Right kidney (tissue), 1 donor: ENCODE data around the gene MAOA.
"Not testable (repeated sequence)": the region's sequence is repeated elsewhere in the genome, so short reads cannot be mapped to it uniquely, and the experiment has no call there.

Experiments
- DNase-seq: peaks from one replicate; pipeline ENCODE4 v3.0.0-alpha.2; 2016

The MAOA gene

GRCh38 chrX:43716696-43717095, 60.6 kb downstream of the MAOA start:
- no peak for DNase-seq

DNA sequence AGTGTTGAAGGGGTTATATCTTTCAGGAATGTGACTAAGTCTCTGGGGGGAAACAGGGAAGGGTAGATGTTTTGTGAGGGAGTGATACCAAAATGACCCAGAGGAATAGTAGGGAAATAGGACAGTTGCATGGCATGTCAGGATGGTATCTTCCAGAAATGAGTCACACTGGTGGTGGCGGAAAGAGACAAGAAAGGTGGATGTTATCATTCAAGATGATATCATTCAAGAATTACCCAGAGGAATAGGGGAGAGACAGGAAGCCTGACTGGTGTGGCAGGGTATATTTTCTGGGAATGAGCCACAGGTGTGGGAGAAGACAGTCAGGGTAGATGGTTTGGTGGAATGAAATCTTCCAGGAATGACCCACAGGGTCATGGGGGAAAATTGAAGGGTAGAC, 61.1 kb downstream of the MAOA start:
- DNase-seq, result no peak

DNA sequence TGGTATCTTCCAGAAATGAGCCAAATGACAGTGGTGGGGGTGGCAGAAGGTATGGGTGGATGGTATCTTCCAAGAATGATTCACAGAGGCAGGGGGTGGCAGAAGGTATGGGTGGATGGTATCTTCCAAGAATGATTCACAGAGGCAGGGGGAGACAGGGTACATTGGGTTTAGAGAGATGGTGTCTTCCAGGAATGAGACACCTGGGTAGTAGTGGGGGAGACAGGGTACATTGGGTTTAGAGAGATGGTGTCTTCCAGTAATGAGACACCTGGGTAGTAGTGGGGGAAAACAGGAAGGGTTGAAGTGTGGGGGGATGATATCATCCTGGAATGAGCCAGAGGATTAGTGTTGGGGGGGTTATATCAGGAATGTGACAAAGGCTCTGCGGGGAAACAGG, 62.0 kb downstream of the MAOA start:
- no peak for DNase-seq

DNA sequence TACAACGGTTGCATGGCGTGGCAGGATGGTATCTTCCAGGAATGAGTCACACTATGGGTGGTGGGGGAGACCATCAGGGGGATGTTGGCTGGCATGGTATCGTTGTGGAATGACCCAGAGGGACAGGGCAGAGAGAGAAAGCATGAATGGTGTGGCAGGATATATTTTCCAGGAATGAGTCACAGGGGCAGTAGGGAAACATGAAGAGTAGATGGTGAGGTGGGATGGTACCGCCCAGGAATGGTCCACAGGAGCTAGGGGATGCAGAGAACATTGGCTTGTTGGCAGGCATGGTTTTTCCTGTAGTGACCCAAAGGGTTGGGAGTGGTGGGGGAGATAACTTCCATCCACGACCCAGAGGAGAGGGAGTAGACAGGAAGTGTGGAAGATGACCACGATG, 62.4 kb downstream of the MAOA start:
- DNase-seq, result no peak

- no peak for DNase-seq
Measured at GRCh38 chrX:43718956-43719355, 62.9 kb downstream of the MAOA start.

DNA sequence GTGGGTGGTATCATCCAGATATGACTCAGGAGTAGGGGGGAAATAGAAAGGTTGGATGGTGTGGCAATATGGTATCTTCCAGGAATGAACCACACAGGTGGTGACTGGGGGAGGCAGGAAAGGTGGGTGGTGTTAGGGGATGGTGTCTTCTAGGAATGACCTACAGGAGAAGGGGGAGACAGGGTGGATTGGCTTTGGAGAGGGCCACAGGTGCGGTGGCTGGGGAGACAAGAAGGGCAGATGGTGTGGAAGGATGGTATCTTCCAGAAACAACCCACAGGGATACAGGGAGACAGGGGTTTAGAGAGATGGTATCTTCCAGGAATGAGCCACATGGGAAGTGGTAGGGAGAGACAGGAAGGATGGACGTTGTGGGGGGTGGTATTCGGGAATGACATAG, 64.0 kb downstream of the MAOA start:
- DNase-seq, result no peak

- no peak for DNase-seq
Measured at GRCh38 chrX:43720961-43721360, 64.9 kb downstream of the MAOA start.

DNA sequence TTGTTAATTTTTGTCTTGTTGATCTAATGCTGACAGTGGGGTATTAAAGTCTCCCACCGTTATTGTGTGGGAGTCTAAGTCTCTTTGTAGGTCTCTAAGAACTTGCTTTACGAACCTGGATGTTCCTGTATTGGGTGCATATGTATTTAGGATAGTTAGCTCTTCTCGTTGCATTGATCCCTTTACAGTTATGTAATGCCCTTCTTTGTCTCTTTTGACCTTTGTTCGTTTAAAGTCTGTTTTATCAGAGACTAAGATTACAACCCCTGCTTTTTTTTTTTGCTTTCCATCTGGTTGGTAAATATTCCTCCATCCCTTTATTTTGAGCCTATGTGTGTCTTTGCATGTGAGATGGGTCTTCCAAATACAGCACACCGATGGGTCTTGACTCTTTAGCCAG, 69.1 kb downstream of the MAOA start:
- not testable (repeated sequence) for DNase-seq

DNA sequence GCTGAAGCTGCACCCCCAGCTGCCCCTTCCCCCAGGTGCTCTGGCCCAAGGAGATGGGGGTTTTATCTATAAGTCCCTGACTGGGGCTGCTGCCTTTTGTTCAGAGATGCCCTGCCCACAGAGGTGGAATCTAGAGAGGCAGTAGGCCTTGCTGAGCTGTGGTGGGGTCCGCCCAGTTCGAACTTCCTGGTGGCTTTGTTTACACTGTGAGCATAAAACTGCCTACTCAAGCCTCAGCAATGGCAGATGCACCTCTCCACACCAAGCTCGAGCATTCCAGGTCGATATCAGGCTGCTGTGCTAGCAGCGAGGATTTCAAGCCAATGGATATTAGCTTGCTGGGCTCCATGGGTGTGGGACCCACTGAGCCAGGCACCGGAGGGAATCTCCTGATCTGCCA, 71.2 kb downstream of the MAOA start:
- DNase-seq, result not testable (repeated sequence)

DNA sequence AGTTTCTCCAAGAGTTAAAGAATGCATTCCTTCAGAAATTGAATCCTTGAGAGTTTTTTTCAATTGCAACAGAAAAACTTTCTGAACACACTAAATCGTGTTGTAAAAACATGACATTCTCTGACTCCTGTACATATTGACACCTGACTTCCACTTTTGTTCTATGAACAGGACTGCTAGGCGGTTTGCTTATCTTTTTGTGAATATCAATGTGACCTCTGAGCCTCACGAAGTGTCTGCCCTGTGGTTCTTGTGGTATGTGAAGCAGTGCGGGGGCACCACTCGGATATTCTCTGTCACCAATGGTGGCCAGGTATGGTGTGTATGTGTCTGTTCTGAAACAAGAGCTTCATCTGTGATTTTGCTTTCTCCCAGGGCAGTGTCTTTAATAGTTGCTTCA, 71.9 kb downstream of the MAOA start:
- DNase-seq, result no peak

DNA sequence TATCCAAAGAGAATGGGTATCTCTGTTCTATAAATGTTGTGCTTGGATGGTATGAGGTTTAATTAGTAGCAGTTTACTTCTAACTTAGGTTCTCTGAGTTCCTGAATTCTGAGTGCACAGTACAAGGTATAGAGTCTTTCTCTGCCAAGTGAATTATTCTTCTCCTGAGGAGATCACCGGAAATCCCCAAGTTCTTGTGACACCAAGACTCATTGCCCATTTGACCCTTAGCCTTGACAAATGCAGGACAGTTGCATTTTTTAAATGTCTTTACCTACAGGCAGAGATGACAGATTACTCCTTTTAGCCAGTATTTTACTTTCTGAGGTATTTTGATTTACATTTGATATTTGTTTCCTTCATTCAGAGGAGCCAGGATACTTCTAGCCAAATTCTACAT, 72.9 kb downstream of the MAOA start:
- DNase-seq, result no peak

DNA sequence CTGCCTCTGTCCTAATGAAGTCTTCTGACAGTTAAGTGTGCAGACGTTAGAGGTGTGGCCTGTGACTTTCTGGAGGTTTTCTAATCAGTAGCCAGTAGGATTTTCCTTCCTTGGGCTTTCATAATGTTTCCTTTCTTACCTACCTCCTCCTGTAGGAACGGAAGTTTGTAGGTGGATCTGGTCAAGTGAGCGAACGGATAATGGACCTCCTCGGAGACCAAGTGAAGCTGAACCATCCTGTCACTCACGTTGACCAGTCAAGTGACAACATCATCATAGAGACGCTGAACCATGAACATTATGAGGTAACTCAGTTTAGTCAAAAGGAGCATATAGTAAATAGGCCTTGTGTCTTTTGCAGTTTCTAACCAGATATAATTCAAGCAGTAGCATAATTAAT, 75.0 kb downstream of the MAOA start:
- DNase-seq, result no peak

- DNase-seq, result no peak
Measured at GRCh38 chrX:43733699-43734098, 77.6 kb downstream of the MAOA start.

- DNase-seq, result no peak
Measured at GRCh38 chrX:43734444-43734843, 78.3 kb downstream of the MAOA start.

- DNase-seq, result no peak
Measured at GRCh38 chrX:43735534-43735933, 79.4 kb downstream of the MAOA start.

DNA sequence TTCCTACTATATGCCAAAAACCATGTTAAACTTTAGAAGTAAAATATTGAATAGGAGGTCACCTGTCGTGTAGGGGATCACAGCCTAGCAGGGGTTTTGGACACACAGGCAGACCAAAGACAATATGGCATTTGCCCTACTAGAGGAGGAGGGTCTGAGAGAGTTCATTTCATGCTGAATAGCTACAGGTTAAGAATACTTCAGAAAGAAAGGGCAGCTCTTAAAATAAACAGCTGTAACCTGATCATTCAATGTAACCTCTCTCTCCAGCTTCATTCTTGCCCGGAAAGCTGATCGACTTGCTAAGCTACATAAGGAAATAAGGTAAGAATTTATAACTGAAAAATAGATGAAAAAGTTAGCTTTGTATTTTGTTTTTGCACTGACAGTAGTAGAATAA, 79.9 kb downstream of the MAOA start:
- DNase-seq, result no peak

- no peak for DNase-seq
Measured at GRCh38 chrX:43741843-43742573, 85.9 kb downstream of the MAOA start.

DNA sequence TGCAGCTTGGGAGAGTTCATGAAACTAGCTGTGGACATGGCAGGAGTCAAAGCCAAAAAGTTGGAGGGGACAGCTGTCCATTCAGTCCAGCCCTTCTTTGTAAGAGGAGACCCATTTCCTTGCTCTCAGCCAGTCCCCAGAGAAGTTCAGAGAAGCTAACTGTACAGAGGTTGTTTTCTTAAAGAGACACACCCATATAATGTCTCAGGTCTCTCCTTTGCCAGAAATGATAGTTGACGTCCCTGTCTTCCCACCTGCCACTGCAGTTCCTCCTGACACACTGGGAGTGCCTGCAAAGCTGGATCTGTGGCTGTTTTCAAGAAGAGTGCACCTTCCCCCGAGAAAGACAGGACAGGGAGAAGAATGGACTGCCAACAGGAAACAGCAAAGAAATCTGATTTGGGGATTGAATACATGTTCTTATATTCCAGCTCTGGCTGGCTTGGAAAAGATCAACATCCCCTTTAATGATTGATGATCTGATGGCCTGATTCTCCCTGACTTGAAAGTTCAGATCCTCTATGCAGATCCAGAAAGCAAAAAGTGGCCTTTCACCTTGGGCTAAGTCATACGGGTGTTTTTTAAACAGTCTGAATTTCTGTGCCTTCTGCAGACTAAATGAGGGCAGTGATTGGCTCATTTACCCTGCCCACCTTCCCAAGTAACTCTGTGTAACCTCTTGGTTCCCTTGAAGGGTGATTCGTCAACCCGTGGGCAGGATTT, 87.2 kb downstream of the MAOA start:
- DNase-seq, result no peak

- DNase-seq, result no peak
Measured at GRCh38 chrX:43744284-43744683, 88.2 kb downstream of the MAOA start.

DNA sequence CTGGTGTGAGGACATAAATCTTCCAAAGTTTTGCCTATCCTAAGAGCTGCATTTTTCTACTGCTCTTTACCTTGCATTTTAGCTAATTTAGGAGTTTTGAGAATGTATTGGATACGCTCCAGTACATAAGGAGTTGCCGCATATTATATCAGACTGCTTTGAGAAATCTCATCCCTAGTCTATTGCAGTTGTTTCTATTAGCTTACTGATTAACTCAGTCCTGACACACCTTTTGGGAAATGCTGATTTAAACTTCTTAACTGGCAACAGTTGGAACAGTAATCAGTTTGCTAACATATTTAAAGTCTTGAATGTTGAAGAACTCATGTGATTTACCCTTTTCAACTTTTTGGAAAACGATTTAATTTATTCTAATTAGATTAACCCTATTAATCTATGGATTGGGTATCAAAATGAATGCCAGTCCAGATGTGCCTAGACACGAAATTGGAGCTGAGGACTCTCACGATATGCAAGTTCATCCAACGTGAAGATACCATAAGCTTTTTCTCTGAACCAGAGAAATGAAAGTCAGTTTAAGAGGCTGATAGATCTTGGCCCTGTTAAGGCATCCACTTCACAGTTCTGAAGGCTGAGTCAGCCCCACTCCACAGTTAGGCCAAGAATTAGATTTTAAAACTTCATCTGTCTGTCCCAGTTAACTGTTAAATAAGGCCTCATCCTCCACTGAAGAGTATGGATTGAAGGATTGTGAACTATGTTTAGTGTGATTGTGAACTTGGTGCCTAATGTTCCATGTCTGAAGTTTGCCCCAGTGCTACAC, 90.0 kb downstream of the MAOA start:
- DNase-seq, result no peak

GRCh38 chrX:43747476-43747875, 91.4 kb downstream of the MAOA start:
- DNase-seq, result no peak

DNA sequence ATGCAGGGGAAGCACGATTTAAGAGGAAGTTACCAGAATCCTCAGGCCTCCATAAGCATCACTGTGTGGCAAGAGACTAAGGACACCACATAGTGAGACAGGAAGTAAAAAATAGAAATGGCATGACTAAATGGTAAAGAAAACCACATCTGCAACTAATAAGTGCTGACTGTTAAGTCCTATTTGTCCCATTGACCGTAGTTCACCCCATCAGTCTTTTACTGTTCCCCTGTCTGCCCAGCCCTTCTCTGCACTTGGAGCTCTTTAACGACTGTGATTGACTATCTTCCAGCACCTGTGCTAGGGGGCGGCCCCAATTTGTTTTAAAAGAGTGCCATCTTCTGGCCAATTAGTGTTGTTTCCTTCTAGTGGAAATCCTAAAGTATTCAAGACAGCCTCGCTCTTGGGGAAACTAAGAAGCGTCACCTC, 94.2 kb downstream of the MAOA start:
- DNase-seq, result peak; percentile 6

- no peak for DNase-seq
Measured at GRCh38 chrX:43753637-43754036, 97.5 kb downstream of the MAOA start.
